Adrenal gland (tissue), 5 donors: ENCODE data around the gene MPEG1.

Source experiments
- CTCF ChIP-seq, 6 experiments: fragments of 450-650 bp in 4 of 6; fragments of 200-600 bp in 2 of 6; sonication (generic) in 1 of 6; IDR thresholded peaks; 1 replicate in 5 of 6; 2 replicates in 1 of 6; pipeline versions ENCODE4 v1.5.1 to v1.8.0; 2016 to 2021; ENCODE audit warnings: antibody characterized with exemption in 6 of 6, mild to moderate bottlenecking in 2 of 6, moderate library complexity in 1 of 6
- POLR2A ChIP-seq, 2 donors: fragments of 450-650 bp; IDR thresholded peaks; one replicate each; pipeline ENCODE4 v1.6.1; 2017; ENCODE audit warnings: antibody characterized with exemption in 2 of 2, mild to moderate bottlenecking in 2 of 2, moderate library complexity in 1 of 2
- donor health status: DM: no; HTN: no; CAD: no.

GRCh38 chr11:59223177-59223576 lies 10.4 kb upstream of the MPEG1 start:
- no peak for TF ChIP-seq CTCF (IDR thresholded peaks at IDR 0.05)
- no peak for TF ChIP-seq POLR2A (IDR thresholded peaks at IDR 0.05)
